Measurements from ENCODE around the gene AFF4. TPM values are rescaled to one million over a fixed set of nuclear protein-coding genes. Genes with fewer than 3 reads are reported as not detected.

Gene AFF4
- total and polyA plus RNA-seq, 2 experiments from 2014 or later = 31.3 to 46.3 TPM

GRCh38 chr5:132848270-132848669, 115.2 kb downstream of the AFF4 start (continued):
- TF ChIP-seq ZNF462 (CRISPR knock-in tag; IDR thresholded peaks at IDR 0.05) (no peak), EZH2 (IDR thresholded peaks at IDR 0.05; ENCODE audit: low read depth, unreplicated experiment) (no peak), CREB1 (CRISPR knock-in tag; IDR thresholded peaks at IDR 0.05; ENCODE audit: low read depth) (no peak)

GRCh38 chr5:132841305-132841704, 122.1 kb downstream of the AFF4 start:
- no peaks in the 10 kb centered on the region for H3K36me3 Mint-ChIP-seq (ENCODE audit: low read depth)
- peaks cover 2% of the 10 kb centered on the region for H3K27me3 Mint-ChIP-seq (ENCODE audit: insufficient read depth, low read depth, poor library complexity)
- no peak for ATAC-seq

More at GRCh38 chr5:132841305-132841704, 122.1 kb downstream of the AFF4 start:
- H3K4me3 Mint-ChIP-seq = no peak overlapping the region
- H3K36me3 ChIP-seq (ENCODE audit: insufficient read depth) = no peaks in the 10 kb centered on the region
- H3K4me2 ChIP-seq = no peak overlapping the region
- TF ChIP-seq STAT1 (IDR thresholded peaks at IDR 0.05; ENCODE audit: unreplicated experiment) = no peak
- no peak for TF ChIP-seq POLR2AphosphoS5 (IDR thresholded peaks at IDR 0.05; ENCODE audit: low read depth)
- TF ChIP-seq, protein P1, sequence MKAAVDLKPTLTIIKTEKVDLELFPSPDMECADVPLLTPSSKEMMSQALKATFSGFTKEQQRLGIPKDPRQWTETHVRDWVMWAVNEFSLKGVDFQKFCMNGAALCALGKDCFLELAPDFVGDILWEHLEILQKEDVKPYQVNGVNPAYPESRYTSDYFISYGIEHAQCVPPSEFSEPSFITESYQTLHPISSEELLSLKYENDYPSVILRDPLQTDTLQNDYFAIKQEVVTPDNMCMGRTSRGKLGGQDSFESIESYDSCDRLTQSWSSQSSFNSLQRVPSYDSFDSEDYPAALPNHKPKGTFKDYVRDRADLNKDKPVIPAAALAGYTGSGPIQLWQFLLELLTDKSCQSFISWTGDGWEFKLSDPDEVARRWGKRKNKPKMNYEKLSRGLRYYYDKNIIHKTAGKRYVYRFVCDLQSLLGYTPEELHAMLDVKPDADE (IDR thresholded peaks at IDR 0.05) = no peak
- no peak for TF ChIP-seq JUNB (IDR thresholded peaks at IDR 0.05; ENCODE audit: unreplicated experiment)
- no peak for TF ChIP-seq CREB1 (CRISPR knock-in tag; IDR thresholded peaks at IDR 0.05; ENCODE audit: low read depth)
- no peak for TF ChIP-seq REST (IDR thresholded peaks at IDR 0.05; ENCODE audit: unreplicated experiment)
- no peak for TF ChIP-seq EZH2 (IDR thresholded peaks at IDR 0.05; ENCODE audit: low read depth, unreplicated experiment)
- TF ChIP-seq EZH2phosphoT487 (IDR thresholded peaks at IDR 0.05; ENCODE audit: unreplicated experiment) = no peak
- no peak for TF ChIP-seq ZNF331 (CRISPR knock-in tag; IDR thresholded peaks at IDR 0.05; ENCODE audit: low read depth)
- TF ChIP-seq CTCF (conservative IDR thresholded peaks at IDR 0.05; ENCODE audit: low read depth in 2 of 2) = no peak
- H2AFZ ChIP-seq = no peak overlapping the region
- no peaks in the 10 kb centered on the region for H4K20me1 ChIP-seq (replicated peaks; ENCODE audit: insufficient read depth)
- no peak overlapping the region for H3K27ac Mint-ChIP-seq
- DNase-seq (ENCODE audit: low spot score) = no peak
- no peaks in the 10 kb centered on the region for H3K4me1 ChIP-seq (ENCODE audit: insufficient read depth)
- no peaks in the 10 kb centered on the region for H3K4me1 Mint-ChIP-seq
- no peaks in the 10 kb centered on the region for H3K27me3 ChIP-seq (ENCODE audit: insufficient read depth)
- H3K4me3 ChIP-seq = no peak overlapping the region
- H3F3A ChIP-seq (replicated peaks; ENCODE audit: low read depth) = no peaks in the 10 kb centered on the region
- H3K27ac ChIP-seq (ENCODE audit: low read depth) = no peak overlapping the region
- no peaks in the 10 kb centered on the region for H3K9me3 Mint-ChIP-seq
- H3K79me2 ChIP-seq (replicated peaks; ENCODE audit: insufficient read depth) = no peaks in the 10 kb centered on the region
- H3K9me2 ChIP-seq (ENCODE audit: insufficient read depth) = no peaks in the 10 kb centered on the region

All from GM23338 (cell line).